Right atrium auricular region (tissue), 2 donors: Measurements from ENCODE around the gene ADAM22. TPM values are rescaled to one million over a fixed set of nuclear protein-coding genes. Genes with fewer than 3 reads are reported as not detected.

Experiments used
- DNase-seq: peaks from one replicate; pipeline ENCODE4 v3.0.0-alpha.2; 2019; ENCODE audit warnings: low spot score
- H3K27ac ChIP-seq, 2 donors: fragments of 200-600 bp; sonication (generic); 1 replicate in 1 of 2; 2 replicates in 1 of 2; pipeline ENCODE4 v1.5.1; 2016 to 2019
- H3K27me3 ChIP-seq, 2 donors: fragments of 200-600 bp; sonication (generic); one replicate each; pipeline versions ENCODE4 v1.5.1 to v1.6.0; 2017 to 2019
- H3K36me3 ChIP-seq: fragments of 200-600 bp; sonication (generic); one replicate; pipeline ENCODE4 v1.5.1; 2016
- H3K4me1 ChIP-seq, 2 donors: fragments of 200-600 bp; sonication (generic); one replicate each; pipeline versions ENCODE4 v1.5.1 to v1.6.0; 2017 to 2019
- H3K4me3 ChIP-seq, 2 donors: fragments of 200-600 bp; sonication (generic); 1 replicate in 1 of 2; 2 replicates in 1 of 2; pipeline ENCODE4 v1.5.1; 2017 to 2019; ENCODE audit warnings: mild to moderate bottlenecking in 1 of 2, moderate library complexity in 1 of 2
- H3K9me3 ChIP-seq, 2 donors: fragments of 200-600 bp; sonication (generic); one replicate each; pipeline ENCODE4 v1.5.1; 2019
- total RNA-seq, 2 donors: library from RNA; depleted of rRNA; stranded (reverse); fragments of >200 nt; gene quantifications; one replicate each; pipeline ENCODE4 v1.1.0, GENCODE V29; 2016
- TF ChIP-seq, protein P1 (sequence below), 2 donors: fragments of 200-600 bp; sonication (generic); IDR thresholded peaks; one replicate each; pipeline ENCODE4 v1.5.1; 2019; ENCODE audit warnings: antibody characterized with exemption in 2 of 2

The ADAM22 gene
- total RNA-seq, 2 donors from 2014 or later, result 1.9 to 3.9 TPM

GRCh38 chr7:88090671-88091070 lies 156.6 kb downstream of the ADAM22 start:
- TF ChIP-seq, protein P1, sequence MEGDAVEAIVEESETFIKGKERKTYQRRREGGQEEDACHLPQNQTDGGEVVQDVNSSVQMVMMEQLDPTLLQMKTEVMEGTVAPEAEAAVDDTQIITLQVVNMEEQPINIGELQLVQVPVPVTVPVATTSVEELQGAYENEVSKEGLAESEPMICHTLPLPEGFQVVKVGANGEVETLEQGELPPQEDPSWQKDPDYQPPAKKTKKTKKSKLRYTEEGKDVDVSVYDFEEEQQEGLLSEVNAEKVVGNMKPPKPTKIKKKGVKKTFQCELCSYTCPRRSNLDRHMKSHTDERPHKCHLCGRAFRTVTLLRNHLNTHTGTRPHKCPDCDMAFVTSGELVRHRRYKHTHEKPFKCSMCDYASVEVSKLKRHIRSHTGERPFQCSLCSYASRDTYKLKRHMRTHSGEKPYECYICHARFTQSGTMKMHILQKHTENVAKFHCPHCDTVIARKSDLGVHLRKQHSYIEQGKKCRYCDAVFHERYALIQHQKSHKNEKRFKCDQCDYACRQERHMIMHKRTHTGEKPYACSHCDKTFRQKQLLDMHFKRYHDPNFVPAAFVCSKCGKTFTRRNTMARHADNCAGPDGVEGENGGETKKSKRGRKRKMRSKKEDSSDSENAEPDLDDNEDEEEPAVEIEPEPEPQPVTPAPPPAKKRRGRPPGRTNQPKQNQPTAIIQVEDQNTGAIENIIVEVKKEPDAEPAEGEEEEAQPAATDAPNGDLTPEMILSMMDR (IDR thresholded peaks at IDR 0.05), result no peak
- no peak for DNase-seq

DNA sequence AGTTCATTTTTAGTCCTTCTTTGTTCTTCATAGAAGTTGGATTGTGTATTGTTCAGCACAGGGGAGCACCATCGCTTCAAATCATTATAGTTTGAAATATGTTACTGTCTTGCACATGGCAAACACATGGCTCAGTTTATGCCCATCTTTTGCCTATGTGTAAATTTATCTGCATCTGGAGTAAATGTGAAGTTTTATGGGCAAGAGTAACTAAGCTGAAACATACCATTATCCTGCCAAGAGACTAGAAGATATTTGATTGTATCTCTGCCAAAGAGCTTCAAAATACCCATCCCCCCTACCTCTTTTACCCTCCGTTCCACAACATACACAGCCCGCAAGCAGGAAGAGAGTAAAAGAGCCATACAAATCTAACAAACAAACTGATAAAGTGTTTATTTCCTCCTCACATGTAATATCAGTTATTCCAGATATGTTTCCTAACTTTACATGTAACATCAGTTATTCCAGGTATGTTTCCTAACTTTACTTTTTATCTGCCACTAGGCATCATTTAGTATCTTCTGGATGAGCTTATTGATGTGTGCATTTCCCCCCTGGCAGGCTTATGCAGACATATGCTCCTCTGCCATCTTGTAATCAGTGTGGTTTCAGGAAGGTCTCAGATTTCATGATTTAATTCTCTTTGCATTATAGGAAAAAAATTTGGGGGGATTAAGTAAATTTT lies 158.1 kb downstream of the ADAM22 start:
- H3K4me1 ChIP-seq, result peaks cover 0 to 8% of the 10 kb centered on the region in 2 donors
- no peak overlapping the region for H3K4me3 ChIP-seq
- H3K9me3 ChIP-seq, result no peaks in the 10 kb centered on the region
- no peaks in the 10 kb centered on the region for H3K27me3 ChIP-seq
- H3K36me3 ChIP-seq, result no peaks in the 10 kb centered on the region
- TF ChIP-seq, protein P1 (IDR thresholded peaks at IDR 0.05), result no peak
- H3K27ac ChIP-seq, result no peak overlapping the region
- no peak for DNase-seq

More at GRCh38 chr7:88090671-88091070, 156.6 kb downstream of the ADAM22 start:
- H3K27me3 ChIP-seq, result no peaks in the 10 kb centered on the region
- H3K4me1 ChIP-seq, result peaks cover 0 to 8% of the 10 kb centered on the region in 2 donors
- no peaks in the 10 kb centered on the region for H3K36me3 ChIP-seq
- no peak overlapping the region for H3K4me3 ChIP-seq
- H3K9me3 ChIP-seq, result no peaks in the 10 kb centered on the region
- no peak overlapping the region for H3K27ac ChIP-seq

DNA sequence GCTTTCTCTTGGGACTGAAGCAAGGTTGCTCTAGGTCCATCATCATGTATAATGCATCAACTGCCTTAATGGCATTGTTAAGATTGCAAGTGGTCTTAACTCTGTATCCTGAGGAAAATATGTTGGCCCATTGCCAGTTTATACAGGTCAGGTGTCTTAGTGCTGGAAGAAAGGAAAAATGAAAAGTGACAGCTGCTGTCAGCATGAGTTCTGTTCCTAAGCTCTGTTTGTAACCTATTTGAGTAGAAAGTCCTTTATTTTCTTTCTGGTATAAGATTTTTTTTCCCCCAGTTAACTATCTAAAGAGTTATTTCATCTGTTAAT lies 158.6 kb downstream of the ADAM22 start:
- Histone ChIP-seq H3K27me3 (no peaks in the 10 kb centered on the region), H3K27ac (no peak overlapping the region), H3K4me3 (no peak overlapping the region), H3K36me3 (no peaks in the 10 kb centered on the region), H3K4me1 (peaks cover 0 to 8% of the 10 kb centered on the region in 2 donors), H3K9me3 (no peaks in the 10 kb centered on the region)
- DNase-seq, result no peak
- TF ChIP-seq, protein P1 (IDR thresholded peaks at IDR 0.05), result no peak

GRCh38 chr7:88101769-88102168 lies 167.7 kb downstream of the ADAM22 start:
- DNase-seq, result no peak
- Histone ChIP-seq H3K36me3 (no peaks in the 10 kb centered on the region), H3K27ac (no peak overlapping the region), H3K27me3 (no peaks in the 10 kb centered on the region), H3K4me3 (no peak overlapping the region), H3K4me1 (no peaks in the 10 kb centered on the region), H3K9me3 (no peaks in the 10 kb centered on the region)
- TF ChIP-seq, protein P1 (IDR thresholded peaks at IDR 0.05), result no peak

DNA sequence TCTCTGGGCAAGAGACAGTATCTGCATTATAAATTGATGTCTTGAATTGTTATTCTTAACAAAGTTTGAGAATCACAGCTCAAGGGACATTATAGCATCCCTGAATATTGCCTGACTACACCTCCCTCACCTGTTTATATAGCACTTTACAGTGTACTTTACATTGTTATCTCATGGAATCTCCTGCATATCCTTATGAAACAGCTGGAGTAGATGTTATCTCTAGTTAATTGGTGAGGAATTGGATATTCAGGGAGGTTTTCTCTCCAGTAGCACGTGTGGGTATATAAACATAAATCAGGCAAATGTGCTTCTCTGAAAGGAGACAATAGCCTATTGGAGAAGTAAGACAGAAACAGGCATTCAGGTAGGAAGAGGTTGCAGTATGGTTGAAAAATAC lies 168.6 kb downstream of the ADAM22 start:
- no peak overlapping the region for H3K4me3 ChIP-seq
- H3K27me3 ChIP-seq, result no peaks in the 10 kb centered on the region
- H3K4me1 ChIP-seq, result no peaks in the 10 kb centered on the region
- H3K36me3 ChIP-seq, result no peaks in the 10 kb centered on the region
- DNase-seq, result no peak
- H3K27ac ChIP-seq, result no peak overlapping the region
- TF ChIP-seq, protein P1 (IDR thresholded peaks at IDR 0.05), result no peak
- no peaks in the 10 kb centered on the region for H3K9me3 ChIP-seq

DNA sequence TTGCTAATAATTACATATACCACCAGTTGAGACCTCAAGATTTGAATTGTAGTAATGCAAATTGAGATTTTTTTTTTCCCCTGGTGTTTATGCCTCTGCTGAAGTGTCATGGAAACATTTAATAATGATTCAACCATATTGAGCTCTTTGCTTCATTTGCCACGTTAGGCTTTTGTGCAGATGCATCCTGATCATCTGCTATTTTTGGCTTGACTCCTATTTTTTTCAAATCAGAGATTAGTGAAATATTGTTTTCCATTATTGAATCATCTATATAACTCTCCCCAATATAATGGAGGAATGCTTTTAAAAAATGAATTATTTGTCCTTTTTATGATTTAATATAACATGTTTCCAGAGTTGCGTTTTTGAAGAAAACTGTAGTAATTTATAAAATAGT lies 170.7 kb downstream of the ADAM22 start:
- TF ChIP-seq, protein P1 (IDR thresholded peaks at IDR 0.05), result no peak

More for the DNA sequence above, 170.7 kb downstream of the ADAM22 start:
- DNase-seq, result no peak
- no peaks in the 10 kb centered on the region for H3K9me3 ChIP-seq
- H3K36me3 ChIP-seq, result no peaks in the 10 kb centered on the region
- no peaks in the 10 kb centered on the region for H3K27me3 ChIP-seq
- no peaks in the 10 kb centered on the region for H3K4me1 ChIP-seq
- H3K4me3 ChIP-seq, result no peak overlapping the region
- H3K27ac ChIP-seq, result no peak overlapping the region
